ENCODE results near the gene MCTP2. TPM values are rescaled to one million over a fixed set of nuclear protein-coding genes. Genes with fewer than 3 reads are reported as not detected.

MCTP2 gene
- total and polyA plus RNA-seq, 5 donors from 2014 or later: 1.1 to 6.4 (median 2.8) TPM

- H3K4me3 ChIP-seq (ENCODE audit: low read depth, low read length): no peak overlapping the region
- no peak for DNase-seq
- Mint-ChIP-seq H3K27me3 (no peaks in the 10 kb centered on the region), H3K27ac (no peak overlapping the region), H3K9me3 (peaks cover 0 to 10% (median 2%) of the 10 kb centered on the region in 7 donors), H3K4me3 (no peak overlapping the region), H3K4me1 (no peaks in the 10 kb centered on the region), H3K36me3 (no peaks in the 10 kb centered on the region)
- no peaks in the 10 kb centered on the region for H3K36me3 ChIP-seq (ENCODE audit: control insufficient read depth, insufficient read depth, low read length)
- no peaks in the 10 kb centered on the region for H3K4me1 ChIP-seq (ENCODE audit: control insufficient read depth, insufficient read depth, low read length, poor library complexity, severe bottlenecking)
- no peaks in the 10 kb centered on the region for H3K9me3 ChIP-seq (ENCODE audit: control insufficient read depth in 2 of 2, low read length in 2 of 2)
- no peaks in the 10 kb centered on the region for H3K27me3 ChIP-seq (ENCODE audit: control insufficient read depth, insufficient read depth, low read length)
- H3K27ac ChIP-seq (ENCODE audit: insufficient read depth, low read length, poor library complexity, severe bottlenecking): no peak overlapping the region
- ATAC-seq (ENCODE audit: low read depth in 2 of 2): no peak
Observed at GRCh38 chr15:94532226-94532625, 300.9 kb downstream of the MCTP2 start.

Data from CD4-positive, CD25-positive, alpha-beta regulatory T cell (primary cell).